ENCODE measurements around the gene SDR42E1. TPM values are rescaled to one million over a fixed set of nuclear protein-coding genes. Genes with fewer than 3 reads are reported as not detected.

Gene SDR42E1
- total RNA-seq, 4 donors from 2014 or later = under 0.01 to 5.1 (median 1.5) TPM

DNA sequence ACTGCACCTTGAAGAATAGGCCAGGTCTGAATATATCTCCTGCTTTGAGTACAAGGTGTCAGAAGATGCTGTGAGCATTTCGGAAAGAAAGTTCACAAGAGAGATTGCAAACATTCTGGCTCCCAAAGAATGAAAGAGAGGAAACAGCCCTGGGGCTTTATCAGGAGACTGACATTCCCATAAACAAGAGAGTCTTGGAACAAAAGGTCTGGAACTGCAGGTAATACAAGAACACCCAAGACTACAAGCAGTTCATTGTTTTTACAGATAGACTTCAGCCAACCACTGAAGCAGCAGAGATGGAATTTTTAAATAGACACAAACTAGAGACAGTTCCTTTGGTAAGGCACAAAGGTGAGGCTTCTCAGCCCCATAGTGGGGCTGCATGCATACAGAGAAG is 38.2 kb upstream of the SDR42E1 start:
- Histone ChIP-seq H3K9me3 (no peaks in the 10 kb centered on the region), H3K4me1 (no peaks in the 10 kb centered on the region), H3K36me3 (no peaks in the 10 kb centered on the region), H3K4me3 (no peak overlapping the region), H3K27ac (no peak overlapping the region), H3K27me3 (no peaks in the 10 kb centered on the region)
- TF ChIP-seq, protein P1, sequence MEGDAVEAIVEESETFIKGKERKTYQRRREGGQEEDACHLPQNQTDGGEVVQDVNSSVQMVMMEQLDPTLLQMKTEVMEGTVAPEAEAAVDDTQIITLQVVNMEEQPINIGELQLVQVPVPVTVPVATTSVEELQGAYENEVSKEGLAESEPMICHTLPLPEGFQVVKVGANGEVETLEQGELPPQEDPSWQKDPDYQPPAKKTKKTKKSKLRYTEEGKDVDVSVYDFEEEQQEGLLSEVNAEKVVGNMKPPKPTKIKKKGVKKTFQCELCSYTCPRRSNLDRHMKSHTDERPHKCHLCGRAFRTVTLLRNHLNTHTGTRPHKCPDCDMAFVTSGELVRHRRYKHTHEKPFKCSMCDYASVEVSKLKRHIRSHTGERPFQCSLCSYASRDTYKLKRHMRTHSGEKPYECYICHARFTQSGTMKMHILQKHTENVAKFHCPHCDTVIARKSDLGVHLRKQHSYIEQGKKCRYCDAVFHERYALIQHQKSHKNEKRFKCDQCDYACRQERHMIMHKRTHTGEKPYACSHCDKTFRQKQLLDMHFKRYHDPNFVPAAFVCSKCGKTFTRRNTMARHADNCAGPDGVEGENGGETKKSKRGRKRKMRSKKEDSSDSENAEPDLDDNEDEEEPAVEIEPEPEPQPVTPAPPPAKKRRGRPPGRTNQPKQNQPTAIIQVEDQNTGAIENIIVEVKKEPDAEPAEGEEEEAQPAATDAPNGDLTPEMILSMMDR (IDR thresholded peaks at IDR 0.05) = no peak
- TF ChIP-seq POLR2A (IDR thresholded peaks at IDR 0.05) = no peak
- DNase-seq = no peak
- intact Hi-C loops (cut with DNase I; ENCODE audit: low total_unique reads) = no loop called here

DNA sequence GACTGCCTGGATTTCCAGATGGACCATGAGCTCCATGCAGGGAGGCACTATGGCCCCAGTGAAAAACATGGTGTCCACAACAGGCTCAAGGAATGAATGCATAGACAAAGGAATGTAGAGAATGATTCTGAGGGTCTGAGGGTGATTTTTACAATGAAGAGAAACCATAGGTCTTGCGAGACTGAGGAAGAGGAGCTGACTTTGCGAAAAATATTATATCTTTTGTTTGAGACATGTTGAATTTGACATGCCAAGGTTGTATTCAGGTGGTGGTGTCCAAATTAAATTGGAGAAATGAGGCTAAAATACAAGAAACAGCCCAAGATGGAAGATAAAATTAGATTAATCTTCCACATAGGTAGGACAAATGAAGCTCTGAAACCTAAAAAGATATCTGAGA is 36.5 kb upstream of the SDR42E1 start:
- DNase-seq = no peak
- Histone ChIP-seq H3K4me1 (no peaks in the 10 kb centered on the region), H3K9me3 (no peaks in the 10 kb centered on the region), H3K36me3 (no peaks in the 10 kb centered on the region), H3K27ac (no peak overlapping the region), H3K27me3 (no peaks in the 10 kb centered on the region), H3K4me3 (no peak overlapping the region)
- TF ChIP-seq, protein P1 (IDR thresholded peaks at IDR 0.05) = no peak
- TF ChIP-seq POLR2A (IDR thresholded peaks at IDR 0.05) = no peak
- intact Hi-C loops (cut with DNase I; ENCODE audit: low total_unique reads) = no loop called here

DNA sequence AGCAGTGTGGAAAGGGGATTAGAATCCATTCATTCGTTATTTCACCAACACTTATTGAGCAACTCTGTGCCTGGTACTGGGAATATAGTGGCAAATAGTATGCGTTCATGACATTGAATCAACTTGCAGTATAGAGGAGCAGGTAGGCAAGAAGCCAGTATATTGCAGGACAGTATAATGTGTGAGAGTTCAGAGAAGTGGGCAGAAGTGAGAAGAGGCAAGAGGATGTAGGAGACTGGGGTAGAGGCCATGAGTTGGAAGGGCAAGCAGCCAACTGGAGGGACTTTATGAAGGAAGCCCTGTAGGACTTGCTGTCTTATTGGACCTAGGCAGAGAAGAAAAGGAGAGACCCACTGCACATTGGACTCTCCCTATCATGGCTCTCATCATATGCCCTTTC is 36.1 kb upstream of the SDR42E1 start:
- no peaks in the 10 kb centered on the region for H3K27me3 ChIP-seq
- H3K36me3 ChIP-seq = no peaks in the 10 kb centered on the region
- no peak overlapping the region for H3K4me3 ChIP-seq
- H3K27ac ChIP-seq = no peak overlapping the region
- no peaks in the 10 kb centered on the region for H3K9me3 ChIP-seq
- H3K4me1 ChIP-seq = no peaks in the 10 kb centered on the region
- DNase-seq = no peak
- TF ChIP-seq, protein P1 (IDR thresholded peaks at IDR 0.05) = no peak
- TF ChIP-seq POLR2A (IDR thresholded peaks at IDR 0.05) = no peak
- intact Hi-C loops (cut with DNase I; ENCODE audit: low total_unique reads) = no loop called here

- no peaks in the 10 kb centered on the region for H3K4me1 ChIP-seq
- intact Hi-C loops (cut with DNase I; ENCODE audit: low total_unique reads) = no loop called here
- no peaks in the 10 kb centered on the region for H3K27me3 ChIP-seq
- H3K9me3 ChIP-seq = no peaks in the 10 kb centered on the region
- TF ChIP-seq, protein P1 (IDR thresholded peaks at IDR 0.05) = no peak
- no peak overlapping the region for H3K4me3 ChIP-seq
- no peak for DNase-seq
- H3K36me3 ChIP-seq = no peaks in the 10 kb centered on the region
- H3K27ac ChIP-seq = no peak overlapping the region
Observed at GRCh38 chr16:82046941-82047340, 35.7 kb upstream of the SDR42E1 start.

DNA sequence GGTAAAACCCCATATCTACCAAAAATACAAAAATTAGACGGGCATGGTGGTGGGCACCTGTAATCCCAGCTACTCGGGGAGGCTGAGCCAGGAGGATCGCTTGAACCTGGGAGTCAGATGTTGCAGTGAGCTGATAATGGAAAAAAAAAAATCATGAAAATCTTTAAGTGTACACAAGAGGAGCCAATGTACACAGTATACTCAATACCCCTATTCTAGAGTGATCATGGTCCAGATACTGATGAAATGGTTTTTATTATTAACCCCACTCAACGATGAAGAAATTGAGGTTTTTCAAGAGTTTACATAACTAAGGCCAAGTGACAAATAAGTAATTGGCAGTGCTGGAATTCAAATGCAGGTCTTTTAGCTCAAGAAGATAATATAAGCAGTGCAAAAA is 35.3 kb upstream of the SDR42E1 start:
- intact Hi-C loops (cut with DNase I; ENCODE audit: low total_unique reads) = no loop called here
- Histone ChIP-seq H3K9me3 (no peaks in the 10 kb centered on the region), H3K4me1 (no peaks in the 10 kb centered on the region), H3K27me3 (no peaks in the 10 kb centered on the region), H3K27ac (no peak overlapping the region), H3K4me3 (no peak overlapping the region), H3K36me3 (no peaks in the 10 kb centered on the region)
- no peak for DNase-seq
- no peak for TF ChIP-seq POLR2A (IDR thresholded peaks at IDR 0.05)
- TF ChIP-seq, protein P1 (IDR thresholded peaks at IDR 0.05) = no peak

Measured in uterus (tissue), 4 donors.